ENCODE measurements around the gene THAP10. TPM values are rescaled to one million over a fixed set of nuclear protein-coding genes. Genes with fewer than 3 reads are reported as not detected.

Gene THAP10
- total RNA-seq, 1 experiment from 2014 or later = 5.9 TPM

DNA sequence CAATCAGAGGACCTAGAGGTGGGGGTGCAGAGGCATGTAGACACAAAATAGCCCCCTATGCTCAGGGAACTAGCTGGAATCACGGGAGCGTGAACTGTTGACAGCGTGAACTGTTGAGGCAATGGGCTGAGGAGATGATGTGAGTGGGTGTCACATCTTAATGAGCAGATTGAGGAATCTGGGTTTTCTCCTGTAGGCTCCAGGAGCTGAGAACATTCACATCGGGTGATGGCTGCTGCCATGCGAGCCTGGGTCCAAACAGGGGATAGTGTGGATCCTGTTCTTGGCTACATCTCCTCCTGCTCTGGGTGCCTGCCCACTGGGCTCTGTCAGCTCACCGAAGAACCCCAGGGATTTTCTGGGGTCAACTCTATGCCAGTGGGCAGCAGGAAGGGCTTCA is 40.3 kb downstream of the THAP10 start:
- no peak for DNase-seq
- Histone ChIP-seq H3K4me3 (ENCODE audit: low read length) (peak overlapping the region; percentile 43; the same call in 1 of the 2 replicates), H3K79me2 (ENCODE audit: low read length) (peaks cover 44% of the 10 kb centered on the region)

DNA sequence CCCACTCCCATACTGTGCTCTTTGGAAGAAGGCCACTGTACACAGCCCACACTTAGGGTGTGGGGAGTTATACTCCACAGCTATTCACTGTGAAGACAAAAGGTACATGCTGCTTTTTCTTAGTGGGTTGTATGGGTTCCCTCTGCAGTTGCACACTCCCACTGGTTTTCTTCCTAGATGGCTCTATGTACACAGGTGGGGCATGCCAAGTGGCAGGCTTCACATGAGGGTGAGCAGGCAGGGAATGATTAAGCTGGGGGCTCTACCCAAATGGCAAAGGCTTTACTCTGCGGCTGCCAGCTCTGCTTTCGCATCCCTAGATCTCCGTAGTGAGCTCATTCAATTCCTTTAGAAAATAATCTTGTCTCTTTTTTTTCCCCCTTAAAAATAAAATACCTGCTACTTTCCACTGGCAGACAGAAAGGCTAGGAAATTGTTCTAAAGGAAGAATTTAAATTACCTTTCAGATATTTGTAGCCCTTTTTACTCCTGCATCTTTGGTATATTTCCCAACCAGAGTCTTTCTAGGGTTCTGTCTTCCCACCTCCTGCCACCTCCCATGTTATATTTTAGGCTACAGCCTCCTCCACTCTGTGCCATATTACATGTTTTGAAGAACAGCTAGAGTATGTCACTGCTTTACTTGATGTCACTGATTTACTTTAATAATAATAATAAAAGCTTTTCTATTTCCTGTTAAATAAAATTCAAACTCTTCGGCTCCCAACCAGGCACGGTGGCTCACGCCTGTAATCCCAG is 46.5 kb downstream of the THAP10 start:
- H3K27ac ChIP-seq (ENCODE audit: low read length) = no peak overlapping the region
- H3F3A ChIP-seq (ENCODE audit: low read length, unreplicated experiment) = no peaks in the 10 kb centered on the region
- no TSS peak for BruUV-seq (replicated peaks)
- H3K4me3 ChIP-seq (ENCODE audit: low read length) = no peak overlapping the region
- intact Hi-C loops (cut with micrococcal nuclease) = no loop called here
- H3K9ac ChIP-seq (ENCODE audit: low read length) = no peak overlapping the region
- no peaks in the 10 kb centered on the region for H3K9me2 ChIP-seq (replicated peaks; ENCODE audit: low read length)
- no peaks in the 10 kb centered on the region for H3K9me3 ChIP-seq (ENCODE audit: low read length)
- H3K36me3 ChIP-seq (ENCODE audit: low read depth, low read length) = peaks cover 6% of the 10 kb centered on the region
- no peak overlapping the region for H3K4me2 ChIP-seq (ENCODE audit: low read length)
- no peak overlapping the region for H2AFZ ChIP-seq (ENCODE audit: low read length)
- H3K4me1 ChIP-seq (ENCODE audit: insufficient read depth, low read length) = no peaks in the 10 kb centered on the region
- CTCF ChIA-PET = no interaction called here
- POLR2A ChIA-PET (ENCODE audit: unreplicated experiment) = no interaction called here
- TF ChIP-seq EZH2 (IDR thresholded peaks at IDR 0.05; ENCODE audit: low read length, unreplicated experiment) (no peak), EZH2phosphoT487 (IDR thresholded peaks at IDR 0.05; ENCODE audit: borderline replicate concordance, low read length) (no peak)
- TF ChIP-seq, protein P1, sequence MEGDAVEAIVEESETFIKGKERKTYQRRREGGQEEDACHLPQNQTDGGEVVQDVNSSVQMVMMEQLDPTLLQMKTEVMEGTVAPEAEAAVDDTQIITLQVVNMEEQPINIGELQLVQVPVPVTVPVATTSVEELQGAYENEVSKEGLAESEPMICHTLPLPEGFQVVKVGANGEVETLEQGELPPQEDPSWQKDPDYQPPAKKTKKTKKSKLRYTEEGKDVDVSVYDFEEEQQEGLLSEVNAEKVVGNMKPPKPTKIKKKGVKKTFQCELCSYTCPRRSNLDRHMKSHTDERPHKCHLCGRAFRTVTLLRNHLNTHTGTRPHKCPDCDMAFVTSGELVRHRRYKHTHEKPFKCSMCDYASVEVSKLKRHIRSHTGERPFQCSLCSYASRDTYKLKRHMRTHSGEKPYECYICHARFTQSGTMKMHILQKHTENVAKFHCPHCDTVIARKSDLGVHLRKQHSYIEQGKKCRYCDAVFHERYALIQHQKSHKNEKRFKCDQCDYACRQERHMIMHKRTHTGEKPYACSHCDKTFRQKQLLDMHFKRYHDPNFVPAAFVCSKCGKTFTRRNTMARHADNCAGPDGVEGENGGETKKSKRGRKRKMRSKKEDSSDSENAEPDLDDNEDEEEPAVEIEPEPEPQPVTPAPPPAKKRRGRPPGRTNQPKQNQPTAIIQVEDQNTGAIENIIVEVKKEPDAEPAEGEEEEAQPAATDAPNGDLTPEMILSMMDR (conservative IDR thresholded peaks at IDR 0.05; ENCODE audit: low read depth, low read length) = no peak
- DNase-seq = no peak
- no peaks in the 10 kb centered on the region for H3K27me3 ChIP-seq (ENCODE audit: low read length)
- H4K20me1 ChIP-seq (ENCODE audit: low read length) = no peaks in the 10 kb centered on the region
- no peak for ATAC-seq
- H3K79me2 ChIP-seq (ENCODE audit: low read length) = peaks cover 15% of the 10 kb centered on the region

More for the DNA sequence above, 40.3 kb downstream of the THAP10 start:
- peaks cover 5% of the 10 kb centered on the region; the same call in 1 of the 2 replicates for H4K20me1 ChIP-seq (ENCODE audit: low read length)
- H3K27me3 ChIP-seq (ENCODE audit: low read length) = no peaks in the 10 kb centered on the region
- intact Hi-C loops (cut with micrococcal nuclease) = no loop called here
- H3K4me1 ChIP-seq (ENCODE audit: insufficient read depth, low read length) = peaks cover 38% of the 10 kb centered on the region
- peak overlapping the region; percentile 18; the same call in 1 of the 2 replicates for H3K9ac ChIP-seq (ENCODE audit: low read length)
- H2AFZ ChIP-seq (ENCODE audit: low read length) = no peak overlapping the region
- no peaks in the 10 kb centered on the region for H3K9me2 ChIP-seq (replicated peaks; ENCODE audit: low read length)
- TF ChIP-seq EZH2phosphoT487 (IDR thresholded peaks at IDR 0.05; ENCODE audit: borderline replicate concordance, low read length) (no peak), EZH2 (IDR thresholded peaks at IDR 0.05; ENCODE audit: low read length, unreplicated experiment) (no peak)
- TF ChIP-seq, protein P1 (conservative IDR thresholded peaks at IDR 0.05; ENCODE audit: low read depth, low read length) = no peak
- BruUV-seq (replicated peaks) = no TSS peak
- peak overlapping the region; percentile 80 for H3K27ac ChIP-seq (ENCODE audit: low read length)
- peaks cover 14% of the 10 kb centered on the region for H3K36me3 ChIP-seq (ENCODE audit: low read depth, low read length)
- no peak for ATAC-seq
- H3K9me3 ChIP-seq (ENCODE audit: low read length) = no peaks in the 10 kb centered on the region
- POLR2A ChIA-PET (ENCODE audit: unreplicated experiment) = interaction anchor here (0.6 to 0.9 kb wide), 4 partner anchors 18 to 938 kb away, joined by 3 to 4 read pairs (median 3); no protein-coding TSS in a partner anchor
- H3F3A ChIP-seq (ENCODE audit: low read length, unreplicated experiment) = no peaks in the 10 kb centered on the region
- CTCF ChIA-PET = interaction anchor here (1.0 kb wide), 1 partner anchor 23 kb away, joined by 7 read pairs; no protein-coding TSS in a partner anchor
- peak overlapping the region; percentile 89 for H3K4me2 ChIP-seq (ENCODE audit: low read length)

GRCh38 chr15:70837476-70837875 is 54.8 kb downstream of the THAP10 start:
- H2AFZ ChIP-seq (ENCODE audit: low read length) = no peak overlapping the region
- H3K36me3 ChIP-seq (ENCODE audit: low read depth, low read length) = peaks cover 7% of the 10 kb centered on the region; the same call in 1 of the 2 replicates
- H3K79me2 ChIP-seq (ENCODE audit: low read length) = no peaks in the 10 kb centered on the region
- BruUV-seq (replicated peaks) = no TSS peak
- intact Hi-C loops (cut with micrococcal nuclease) = no loop called here
- TF ChIP-seq EZH2phosphoT487 (IDR thresholded peaks at IDR 0.05; ENCODE audit: borderline replicate concordance, low read length) (no peak), EZH2 (IDR thresholded peaks at IDR 0.05; ENCODE audit: low read length, unreplicated experiment) (no peak)
- TF ChIP-seq, protein P1 (conservative IDR thresholded peaks at IDR 0.05; ENCODE audit: low read depth, low read length) = no peak
- no peak overlapping the region for H3K27ac ChIP-seq (ENCODE audit: low read length)
- H3K4me1 ChIP-seq (ENCODE audit: insufficient read depth, low read length) = peaks cover 26% of the 10 kb centered on the region
- H4K20me1 ChIP-seq (ENCODE audit: low read length) = no peaks in the 10 kb centered on the region
- H3F3A ChIP-seq (ENCODE audit: low read length, unreplicated experiment) = no peaks in the 10 kb centered on the region
- DNase-seq (no peak), ATAC-seq (no peak)
- H3K9me2 ChIP-seq (replicated peaks; ENCODE audit: low read length) = no peaks in the 10 kb centered on the region
- no peaks in the 10 kb centered on the region for H3K9me3 ChIP-seq (ENCODE audit: low read length)
- no peak overlapping the region for H3K9ac ChIP-seq (ENCODE audit: low read length)
- no peaks in the 10 kb centered on the region for H3K27me3 ChIP-seq (ENCODE audit: low read length)
- POLR2A ChIA-PET (ENCODE audit: unreplicated experiment) = no interaction called here
- no peak overlapping the region for H3K4me2 ChIP-seq (ENCODE audit: low read length)
- CTCF ChIA-PET = no interaction called here
- no peak overlapping the region for H3K4me3 ChIP-seq (ENCODE audit: low read length)
